Cardiac fibroblast (primary cell): Measurements from ENCODE around the gene CFAP251.

ENCODE experiments used
- DNase-seq, 2 donors: peaks; one replicate each; pipeline versions ENCODE4 v3.0.0 to v3.0.0-alpha.2; 2010; ENCODE audit warnings: low read depth in 2 of 2
- H3K4me3 ChIP-seq, 2 donors: replicated peaks in 1 of 2; 1 replicate in 1 of 2; 2 replicates in 1 of 2; pipeline ENCODE4 v1.5.1; 2011; ENCODE audit warnings: low read depth in 2 of 2, low read length in 2 of 2, mild to moderate bottlenecking in 2 of 2, moderate library complexity in 1 of 2
- TF ChIP-seq, protein P1 (sequence below): IDR thresholded peaks from one replicate; pipeline ENCODE4 v1.5.1; 2011; ENCODE audit warnings: low read depth, mild to moderate bottlenecking, low read length, inconsistent platforms

CFAP251 gene

DNA sequence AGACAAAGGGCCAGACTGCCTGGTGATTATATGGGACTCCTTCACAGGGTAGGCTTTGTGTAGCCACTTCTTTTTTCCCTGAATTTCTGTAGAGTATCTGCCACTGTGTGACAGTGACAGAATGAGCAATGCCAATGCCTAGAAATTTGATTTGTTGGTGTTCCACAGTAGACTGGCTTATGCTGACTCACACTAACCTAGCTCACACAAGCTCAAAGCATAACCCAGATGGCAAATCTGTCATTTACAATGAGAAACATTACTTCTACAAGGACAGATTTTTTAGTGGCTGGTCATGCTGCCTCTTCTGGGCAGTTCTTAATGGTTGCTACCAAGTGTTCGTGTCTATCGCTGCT is 15.9 kb downstream of the CFAP251 start:
- no peak for DNase-seq
- H3K4me3 ChIP-seq: no peak overlapping the region
- TF ChIP-seq, protein P1, sequence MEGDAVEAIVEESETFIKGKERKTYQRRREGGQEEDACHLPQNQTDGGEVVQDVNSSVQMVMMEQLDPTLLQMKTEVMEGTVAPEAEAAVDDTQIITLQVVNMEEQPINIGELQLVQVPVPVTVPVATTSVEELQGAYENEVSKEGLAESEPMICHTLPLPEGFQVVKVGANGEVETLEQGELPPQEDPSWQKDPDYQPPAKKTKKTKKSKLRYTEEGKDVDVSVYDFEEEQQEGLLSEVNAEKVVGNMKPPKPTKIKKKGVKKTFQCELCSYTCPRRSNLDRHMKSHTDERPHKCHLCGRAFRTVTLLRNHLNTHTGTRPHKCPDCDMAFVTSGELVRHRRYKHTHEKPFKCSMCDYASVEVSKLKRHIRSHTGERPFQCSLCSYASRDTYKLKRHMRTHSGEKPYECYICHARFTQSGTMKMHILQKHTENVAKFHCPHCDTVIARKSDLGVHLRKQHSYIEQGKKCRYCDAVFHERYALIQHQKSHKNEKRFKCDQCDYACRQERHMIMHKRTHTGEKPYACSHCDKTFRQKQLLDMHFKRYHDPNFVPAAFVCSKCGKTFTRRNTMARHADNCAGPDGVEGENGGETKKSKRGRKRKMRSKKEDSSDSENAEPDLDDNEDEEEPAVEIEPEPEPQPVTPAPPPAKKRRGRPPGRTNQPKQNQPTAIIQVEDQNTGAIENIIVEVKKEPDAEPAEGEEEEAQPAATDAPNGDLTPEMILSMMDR: no peak

DNA sequence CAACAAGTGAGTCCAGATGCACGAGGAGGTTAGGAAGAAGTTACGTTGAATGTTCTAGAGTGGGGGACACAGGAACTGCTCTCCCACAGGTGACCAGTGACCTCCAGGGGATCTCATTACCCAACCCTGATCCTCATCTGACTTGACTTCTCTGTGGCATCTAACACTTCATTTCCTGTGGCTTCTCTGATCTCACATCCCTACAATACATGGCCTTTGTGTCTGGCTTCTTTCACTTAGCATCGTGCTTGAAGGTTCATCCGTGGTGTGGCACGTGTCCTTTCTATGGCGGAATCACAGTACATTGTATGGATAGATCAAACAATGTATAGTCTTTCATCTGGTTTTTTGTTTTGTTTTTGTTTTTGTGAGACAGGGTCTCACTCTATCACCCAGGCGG is 19.3 kb downstream of the CFAP251 start:
- TF ChIP-seq, protein P1: no peak
- H3K4me3 ChIP-seq: no peak overlapping the region
- DNase-seq: no peak

DNA sequence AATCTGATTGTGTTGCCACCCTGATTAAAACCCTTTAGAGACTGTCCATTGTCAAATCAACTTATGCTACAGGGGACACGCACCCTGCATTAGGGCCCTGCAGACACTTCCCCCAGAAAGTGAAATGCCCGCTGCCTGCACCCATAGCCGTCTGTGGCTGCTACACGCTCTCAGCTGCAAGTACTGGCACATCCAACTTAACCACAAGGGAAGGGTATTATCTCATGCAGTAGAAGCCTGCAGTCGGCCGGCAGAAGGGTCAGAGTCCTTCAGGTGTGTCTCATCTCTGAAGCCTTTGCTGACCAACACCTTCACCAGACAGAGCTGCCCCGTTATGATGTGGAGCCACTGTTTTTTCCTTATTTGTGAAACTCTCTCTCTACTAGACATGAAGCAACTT is 20.8 kb downstream of the CFAP251 start:
- DNase-seq: no peak
- no peak overlapping the region for H3K4me3 ChIP-seq
- TF ChIP-seq, protein P1: no peak

DNA sequence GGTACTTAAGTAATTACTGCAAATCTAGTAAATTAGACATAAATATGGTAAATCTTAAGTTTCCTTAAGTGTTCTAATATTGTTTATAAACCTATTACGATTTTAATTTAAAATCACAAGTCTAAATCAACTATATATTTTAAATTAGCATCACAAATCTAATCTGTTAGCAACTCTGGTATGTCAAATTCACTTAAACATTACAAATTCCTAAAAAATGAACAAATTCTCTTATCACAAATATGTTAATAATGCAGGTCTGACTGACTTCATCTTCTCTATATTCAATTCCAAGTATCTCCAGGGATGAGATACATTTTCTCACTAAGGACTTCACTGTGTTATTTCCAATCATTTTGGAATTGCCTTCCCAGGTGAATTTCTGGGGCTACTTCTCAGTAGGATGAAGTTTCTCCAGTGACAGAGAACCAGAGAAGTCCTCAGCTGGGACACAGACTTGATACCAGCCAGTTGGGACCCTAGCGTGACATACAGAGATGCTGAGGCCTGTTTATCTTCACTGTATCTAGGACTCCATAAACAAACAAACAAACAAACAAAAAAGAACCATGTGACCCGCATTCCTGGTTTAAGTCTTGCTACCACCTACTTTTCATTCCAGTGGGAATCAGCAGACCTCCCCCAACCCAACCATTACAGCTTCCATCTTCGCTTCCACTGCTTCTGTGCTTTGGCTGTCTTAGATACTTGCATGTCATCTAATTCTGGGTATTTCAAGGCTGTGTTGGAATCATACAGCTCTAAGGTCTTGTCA is 21.8 kb downstream of the CFAP251 start:
- DNase-seq: no peak
- TF ChIP-seq, protein P1: no peak

DNA sequence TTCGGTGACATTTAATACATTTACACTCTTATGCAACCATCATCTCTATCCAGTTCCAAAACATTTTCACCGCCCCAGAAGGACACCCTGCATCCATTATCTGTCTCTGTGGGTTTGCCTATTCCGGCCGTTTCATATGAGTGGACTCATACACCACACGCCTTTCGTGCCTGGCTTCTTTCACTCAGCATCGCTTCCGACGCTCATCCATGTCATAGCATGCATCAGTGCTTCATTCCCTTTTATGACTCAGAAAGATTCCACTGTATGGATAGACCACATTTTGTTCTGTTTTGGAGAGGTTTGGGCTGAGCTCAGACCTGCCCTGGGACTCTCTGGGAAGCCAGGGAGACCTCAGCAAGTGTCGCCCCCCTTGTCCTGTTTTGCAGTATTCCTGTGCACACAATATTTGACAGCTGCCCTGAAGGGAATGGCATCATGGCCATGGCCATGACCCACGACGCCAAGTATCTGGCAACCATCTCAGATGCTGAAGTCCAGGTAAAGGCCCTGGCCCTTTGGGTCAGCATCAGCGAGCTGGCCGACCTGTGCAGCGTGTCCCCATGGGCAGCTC is 23.8 kb downstream of the CFAP251 start:
- peak; percentile 78 to 85 for DNase-seq
- no peak overlapping the region for H3K4me3 ChIP-seq
- TF ChIP-seq, protein P1: no peak

More for the DNA sequence above, 21.8 kb downstream of the CFAP251 start:
- H3K4me3 ChIP-seq: no peak overlapping the region

DNA sequence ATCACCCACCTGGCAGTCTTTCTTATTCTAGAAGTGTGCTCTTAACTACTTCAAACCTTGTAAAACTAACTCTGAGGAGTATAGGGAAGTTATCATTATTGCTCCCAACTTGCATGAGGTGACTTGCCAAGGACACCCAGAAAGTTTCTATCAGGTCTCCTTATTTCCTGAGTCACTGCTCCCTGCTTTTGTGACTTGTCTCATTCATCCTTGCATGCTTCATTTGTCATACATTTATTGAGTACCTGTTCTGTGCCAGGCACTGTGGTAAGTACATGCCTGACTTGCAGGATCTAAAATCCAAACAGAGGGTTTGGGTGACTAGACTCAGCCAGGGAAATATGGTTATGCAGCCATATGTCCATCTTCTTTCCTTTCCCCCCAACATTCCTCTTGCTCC is 25.5 kb downstream of the CFAP251 start:
- no peak overlapping the region for H3K4me3 ChIP-seq
- TF ChIP-seq, protein P1: no peak
- DNase-seq: no peak
